NB4 (cell line): ENCODE results near the gene ENPP3.
"Not testable (repeated sequence)": the region's sequence is repeated elsewhere in the genome, so short reads cannot be mapped to it uniquely, and the experiment has no call there.

Experiments used
- DNase-seq: peaks from one replicate; pipeline ENCODE4 v3.0.0; 2010; ENCODE audit warnings: low read depth
- H3K4me3 ChIP-seq: one replicate; pipeline ENCODE4 v1.5.1; 2011; ENCODE audit warnings: mild to moderate bottlenecking, low read depth, low read length, moderate library complexity
- MYC ChIP-seq: IDR thresholded peaks from 2 replicates; pipeline ENCODE4 v1.6.1; 2011; ENCODE audit warnings: low read depth, low read length
- POLR2A ChIP-seq: IDR thresholded peaks from 2 replicates; pipeline ENCODE4 v1.6.1; 2011; ENCODE audit warnings: mild to moderate bottlenecking; ENCODE audit not compliant: insufficient read length; ENCODE audit errors: extremely low read depth
- TF ChIP-seq, protein P1 (sequence below): IDR thresholded peaks from 2 replicates; pipeline ENCODE4 v1.6.1; 2011; ENCODE audit warnings: low read depth, low read length
- TF ChIP-seq, protein P2 (sequence below): IDR thresholded peaks from one replicate; pipeline ENCODE4 v1.5.1; 2012; ENCODE audit warnings: low read depth, low read length

ENPP3 gene

DNA sequence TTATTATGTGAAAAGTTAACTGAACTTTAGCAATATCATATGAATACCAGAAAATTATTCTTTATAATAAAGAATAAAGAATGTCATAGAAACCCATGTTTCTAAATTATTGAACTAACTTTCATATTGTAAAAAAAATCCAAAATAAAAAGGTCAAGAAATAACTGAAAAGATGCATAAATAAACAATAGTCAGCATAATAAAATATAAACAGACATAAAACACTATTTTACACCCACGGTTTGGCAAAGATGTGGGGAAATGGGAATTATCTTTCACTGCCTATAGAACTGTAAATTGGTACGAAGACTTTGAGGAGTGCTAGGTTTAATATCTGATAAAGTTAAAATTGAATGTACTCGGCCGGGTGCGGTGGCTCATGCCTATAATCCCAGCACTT, 108.4 kb downstream of the ENPP3 start:
- DNase-seq, result no peak
- TF ChIP-seq, protein P1, sequence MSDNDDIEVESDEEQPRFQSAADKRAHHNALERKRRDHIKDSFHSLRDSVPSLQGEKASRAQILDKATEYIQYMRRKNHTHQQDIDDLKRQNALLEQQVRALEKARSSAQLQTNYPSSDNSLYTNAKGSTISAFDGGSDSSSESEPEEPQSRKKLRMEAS, result no peak
- no peak for TF ChIP-seq MYC
- TF ChIP-seq, protein P2, sequence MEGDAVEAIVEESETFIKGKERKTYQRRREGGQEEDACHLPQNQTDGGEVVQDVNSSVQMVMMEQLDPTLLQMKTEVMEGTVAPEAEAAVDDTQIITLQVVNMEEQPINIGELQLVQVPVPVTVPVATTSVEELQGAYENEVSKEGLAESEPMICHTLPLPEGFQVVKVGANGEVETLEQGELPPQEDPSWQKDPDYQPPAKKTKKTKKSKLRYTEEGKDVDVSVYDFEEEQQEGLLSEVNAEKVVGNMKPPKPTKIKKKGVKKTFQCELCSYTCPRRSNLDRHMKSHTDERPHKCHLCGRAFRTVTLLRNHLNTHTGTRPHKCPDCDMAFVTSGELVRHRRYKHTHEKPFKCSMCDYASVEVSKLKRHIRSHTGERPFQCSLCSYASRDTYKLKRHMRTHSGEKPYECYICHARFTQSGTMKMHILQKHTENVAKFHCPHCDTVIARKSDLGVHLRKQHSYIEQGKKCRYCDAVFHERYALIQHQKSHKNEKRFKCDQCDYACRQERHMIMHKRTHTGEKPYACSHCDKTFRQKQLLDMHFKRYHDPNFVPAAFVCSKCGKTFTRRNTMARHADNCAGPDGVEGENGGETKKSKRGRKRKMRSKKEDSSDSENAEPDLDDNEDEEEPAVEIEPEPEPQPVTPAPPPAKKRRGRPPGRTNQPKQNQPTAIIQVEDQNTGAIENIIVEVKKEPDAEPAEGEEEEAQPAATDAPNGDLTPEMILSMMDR, result no peak
- TF ChIP-seq POLR2A, result no peak
- no peak overlapping the region for H3K4me3 ChIP-seq

DNA sequence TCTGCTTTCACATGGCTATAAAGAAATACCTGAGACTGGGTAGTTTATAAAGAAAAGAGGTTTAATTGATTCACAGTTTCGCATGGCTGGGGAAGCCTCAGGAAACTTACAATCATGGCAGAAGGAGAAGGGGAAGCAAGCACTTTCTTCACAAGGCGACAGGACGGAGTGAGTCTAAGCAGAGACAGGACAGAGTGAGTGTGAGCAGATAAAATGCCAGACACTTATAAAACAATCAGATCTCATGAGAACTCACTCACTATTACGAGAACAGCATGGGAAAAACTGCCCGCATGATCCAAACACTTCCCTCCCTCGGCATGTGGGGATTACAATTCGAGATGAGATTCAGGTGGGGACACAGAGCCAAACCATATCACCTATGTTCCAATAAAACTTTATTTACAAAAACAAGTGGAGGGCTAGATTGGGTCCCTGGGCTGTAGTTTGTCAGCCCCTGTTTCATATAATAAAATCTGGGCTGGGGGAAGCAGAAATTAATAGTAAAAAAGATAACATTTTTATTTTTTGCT, 110.8 kb downstream of the ENPP3 start:
- TF ChIP-seq MYC (no peak), POLR2A (no peak)
- TF ChIP-seq, protein P2, result no peak
- TF ChIP-seq, protein P1, result no peak
- no peak for DNase-seq
- H3K4me3 ChIP-seq, result no peak overlapping the region

DNA sequence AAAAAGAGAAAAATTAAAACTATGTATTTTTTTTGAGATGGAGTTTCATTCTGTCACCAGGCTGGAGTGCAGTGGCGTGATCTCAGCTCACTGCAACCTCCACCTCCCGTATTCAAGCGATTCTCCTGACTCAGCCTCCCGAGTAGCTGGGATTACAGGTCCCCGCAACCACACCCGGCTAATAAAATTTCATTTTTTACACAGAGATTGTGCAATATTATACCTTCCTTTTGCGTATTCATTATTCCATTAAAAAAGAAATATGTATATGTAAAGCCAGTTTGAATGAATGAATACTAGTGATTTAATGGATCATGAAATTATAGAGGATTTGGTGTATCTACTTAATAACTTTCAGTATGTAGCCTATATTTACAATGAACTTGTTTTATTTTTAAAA, 111.9 kb downstream of the ENPP3 start:
- no peak overlapping the region for H3K4me3 ChIP-seq
- no peak for DNase-seq
- TF ChIP-seq, protein P1, result no peak
- TF ChIP-seq MYC (no peak), POLR2A (no peak)
- TF ChIP-seq, protein P2, result no peak

DNA sequence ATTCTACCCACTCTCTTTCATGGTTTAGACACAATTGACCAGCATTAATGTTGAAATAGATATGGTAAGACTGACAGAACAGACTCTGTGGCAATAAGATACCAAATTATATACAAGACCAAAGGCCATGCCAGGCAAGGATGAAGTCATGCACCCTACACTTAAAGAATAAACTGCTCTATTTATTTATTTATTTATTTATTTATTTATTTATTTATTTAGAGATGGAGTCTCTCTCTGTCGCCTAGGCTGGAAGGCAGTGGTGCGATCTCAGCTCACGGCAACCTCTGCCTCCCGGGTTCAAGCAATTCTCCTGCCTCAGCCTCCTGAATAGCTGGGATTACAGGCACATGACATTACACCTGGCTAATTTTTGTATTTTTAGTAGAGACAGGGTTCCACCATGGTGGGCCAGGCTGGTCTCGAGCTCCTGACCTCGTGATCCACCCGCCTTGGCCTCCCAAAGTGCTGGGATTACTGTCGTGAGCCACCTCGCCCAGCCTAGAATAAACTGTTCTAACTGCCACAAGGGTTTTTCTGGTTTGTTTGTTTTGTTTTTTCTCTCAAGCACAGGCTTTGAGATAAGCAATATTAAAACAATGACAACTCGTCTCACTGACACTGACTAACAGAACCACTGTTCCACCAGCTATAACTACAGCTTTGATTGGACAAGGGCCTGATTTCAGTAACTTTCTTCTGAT, 114.1 kb downstream of the ENPP3 start:
- not testable (repeated sequence) for DNase-seq, H3K4me3 ChIP-seq

DNA sequence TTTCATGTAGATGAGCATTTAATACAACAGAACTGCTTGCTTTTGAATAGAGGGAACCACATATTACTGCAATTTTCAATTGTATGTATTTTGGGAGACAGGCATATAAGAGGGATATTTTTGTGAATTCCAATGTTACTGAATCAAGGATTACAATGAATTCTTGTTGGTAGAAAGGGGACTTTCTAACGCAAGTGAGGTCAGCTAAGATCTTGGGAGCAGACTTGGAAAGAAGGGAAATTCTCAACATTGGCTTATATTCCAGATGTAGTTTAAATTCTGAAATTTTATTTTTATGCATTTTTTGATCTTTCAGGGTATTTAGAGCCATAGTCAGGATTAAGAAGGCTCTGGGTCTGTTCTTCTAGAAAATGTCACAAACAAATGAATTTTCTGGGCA, 117.0 kb downstream of the ENPP3 start:
- no peak overlapping the region for H3K4me3 ChIP-seq
- TF ChIP-seq MYC (no peak), POLR2A (no peak)
- TF ChIP-seq, protein P2, result no peak
- TF ChIP-seq, protein P1, result no peak
- no peak for DNase-seq

DNA sequence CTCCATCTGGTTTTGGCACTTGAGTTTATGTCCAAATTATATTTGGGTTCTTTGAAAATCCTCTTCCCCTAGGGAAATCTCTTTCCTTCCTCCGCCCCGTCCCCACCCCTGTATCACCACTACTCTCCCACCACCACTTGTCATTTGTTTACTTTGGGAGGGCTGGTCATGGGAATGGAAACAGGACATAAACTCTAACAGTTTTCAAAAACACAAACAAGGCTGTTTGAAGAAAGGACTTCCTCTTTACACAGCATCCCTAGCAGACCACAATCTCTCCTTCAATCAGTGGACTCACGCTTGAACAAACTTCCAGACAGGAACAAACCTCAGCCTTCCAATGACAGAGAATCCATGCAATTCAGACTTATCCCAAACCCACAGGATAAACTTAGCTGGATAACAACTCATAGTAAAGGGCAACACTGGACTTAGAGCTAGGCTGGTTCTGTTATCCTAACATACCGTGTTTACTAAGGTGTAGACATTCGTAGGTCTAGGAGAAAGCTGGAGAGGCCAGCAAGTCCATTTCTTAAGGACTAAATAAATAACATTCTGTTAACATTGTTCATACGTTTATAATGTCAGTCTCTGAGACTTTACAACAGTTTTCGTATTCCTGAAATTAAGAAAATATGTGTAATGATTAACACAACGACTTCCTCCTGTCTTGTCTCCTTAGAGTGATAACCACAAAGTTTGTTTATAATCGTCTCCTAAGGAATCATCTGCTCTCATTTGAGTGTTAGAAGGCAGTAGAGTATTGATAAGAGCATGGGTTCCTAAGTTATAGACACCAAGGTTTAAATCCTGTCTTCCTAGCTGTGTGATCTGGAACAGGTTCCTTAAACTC, 117.8 kb downstream of the ENPP3 start:
- H3K4me3 ChIP-seq, result no peak overlapping the region
- no peak for DNase-seq

More for the DNA sequence above, 117.8 kb downstream of the ENPP3 start:
- TF ChIP-seq MYC (no peak), POLR2A (no peak)
- TF ChIP-seq, protein P2, result no peak
- TF ChIP-seq, protein P1, result no peak
